Adipocyte (in vitro differentiated cells): Measurements from ENCODE around the gene CCND3.
A peak's percentile ranks its signal among the peaks of the same experiment; 100 is the strongest.
"Not testable (repeated sequence)": the region's sequence is repeated elsewhere in the genome, so short reads cannot be mapped to it uniquely, and the experiment has no call there.

Experiments used
- DNase-seq: peaks from one replicate; pipeline ENCODE4 v3.0.0-alpha.2; 2015; ENCODE audit warnings: low read depth
- H3K27me3 ChIP-seq: replicated peaks from 2 replicates; pipeline ENCODE4 v1.7.0; 2013; ENCODE audit warnings: mild to moderate bottlenecking, low read length, moderate library complexity; ENCODE audit not compliant: control insufficient read depth, insufficient read depth
- H3K36me3 ChIP-seq: 2 replicates; pipeline ENCODE4 v1.7.0; 2013; ENCODE audit warnings: low read length, mild to moderate bottlenecking, moderate library complexity; ENCODE audit not compliant: control insufficient read depth, insufficient read depth, severe bottlenecking
- H3K4me1 ChIP-seq: 2 replicates; pipeline ENCODE4 v1.7.0; 2013; ENCODE audit warnings: mild to moderate bottlenecking, low read length, moderate library complexity; ENCODE audit not compliant: control insufficient read depth, insufficient read depth
- H3K4me3 ChIP-seq: 2 replicates; pipeline ENCODE4 v1.7.0; 2013; ENCODE audit warnings: mild to moderate bottlenecking, low read length, moderate library complexity
- H3K9ac ChIP-seq: 2 replicates; pipeline ENCODE4 v1.7.0; 2013; ENCODE audit warnings: mild to moderate bottlenecking, low read length, moderate library complexity
- H3K9me3 ChIP-seq: 2 replicates; pipeline ENCODE4 v1.7.0; 2013; ENCODE audit warnings: mild to moderate bottlenecking, low read length, moderate library complexity; ENCODE audit not compliant: control insufficient read depth

Gene CCND3

DNA sequence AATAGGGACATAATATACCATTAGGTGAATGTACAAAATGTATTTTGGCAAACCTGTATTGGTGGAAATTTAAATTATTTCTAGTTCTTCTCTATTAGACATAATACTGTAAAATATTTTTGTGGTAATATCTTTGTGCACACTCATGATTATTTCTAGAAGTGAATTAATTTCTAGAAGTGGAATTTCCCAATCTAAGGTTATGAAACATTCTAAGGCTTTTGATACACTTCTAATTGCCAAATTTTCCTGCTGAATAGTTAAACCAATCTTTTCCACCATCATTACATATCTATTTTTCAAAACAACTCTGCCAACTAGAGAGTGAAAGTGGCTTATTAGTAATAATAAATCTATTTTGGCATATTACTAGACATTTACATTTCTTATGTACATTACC lies 1.8 kb upstream of the CCND3 start:
- Histone ChIP-seq H3K9ac (peak overlapping the region; percentile 43), H3K9me3 (no peaks in the 10 kb centered on the region), H3K4me1 (peaks cover 43% of the 10 kb centered on the region), H3K27me3 (no peaks in the 10 kb centered on the region), H3K4me3 (no peak overlapping the region), H3K36me3 (no peaks in the 10 kb centered on the region)
- DNase-seq: no peak

DNA sequence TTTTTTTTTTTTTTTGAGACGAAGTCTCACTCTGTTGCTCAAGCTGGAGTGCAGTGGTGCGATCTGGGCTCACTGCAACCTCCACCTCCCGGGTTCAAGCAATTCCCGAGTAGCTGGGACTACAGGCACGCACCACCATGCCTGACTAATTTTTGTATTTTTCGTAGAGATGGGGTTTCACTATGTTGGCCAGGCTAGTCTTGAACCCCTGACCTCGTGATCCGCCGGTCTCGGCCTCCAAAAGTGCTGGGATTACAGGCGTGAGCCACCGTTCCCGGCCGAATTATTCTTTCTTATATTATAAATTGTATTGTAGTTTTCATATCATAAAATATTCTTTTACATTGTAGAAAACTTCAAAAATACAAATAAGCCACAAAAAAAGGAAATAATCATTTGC lies 1.3 kb upstream of the CCND3 start:
- DNase-seq, H3K36me3 ChIP-seq, H3K9me3 ChIP-seq, H3K27me3 ChIP-seq, H3K4me3 ChIP-seq: not testable (repeated sequence)
- Histone ChIP-seq H3K4me1 (peaks cover 49% of the 10 kb centered on the region), H3K9ac (peak overlapping the region; percentile 96)

- peaks cover 4% of the 10 kb centered on the region for H3K36me3 ChIP-seq
- H3K9me3 ChIP-seq: no peaks in the 10 kb centered on the region
- H3K27me3 ChIP-seq: no peaks in the 10 kb centered on the region
- peaks cover 55% of the 10 kb centered on the region for H3K4me1 ChIP-seq
- peak overlapping the region; percentile 97 for H3K4me3 ChIP-seq
- peak; percentile 84 for DNase-seq
- peak overlapping the region; percentile 96 for H3K9ac ChIP-seq
Measured at GRCh38 chr6:41942067-41942851, 651 bp upstream of the CCND3 start.

- peak; percentile 62 for DNase-seq
- peak overlapping the region; percentile 97 for H3K4me3 ChIP-seq
- no peaks in the 10 kb centered on the region for H3K27me3 ChIP-seq
- no peaks in the 10 kb centered on the region for H3K9me3 ChIP-seq
- peaks cover 16% of the 10 kb centered on the region for H3K36me3 ChIP-seq
- peak overlapping the region; percentile 96 for H3K9ac ChIP-seq
- H3K4me1 ChIP-seq: peaks cover 70% of the 10 kb centered on the region
Measured at GRCh38 chr6:41940759-41941279, 789 bp downstream of the CCND3 start.

- Histone ChIP-seq H3K4me3 (peak overlapping the region; percentile 97), H3K9ac (peak overlapping the region; percentile 96), H3K27me3 (no peaks in the 10 kb centered on the region), H3K9me3 (no peaks in the 10 kb centered on the region), H3K36me3 (peaks cover 23% of the 10 kb centered on the region), H3K4me1 (peaks cover 77% of the 10 kb centered on the region)
- DNase-seq: peak; percentile 57
Measured at GRCh38 chr6:41939848-41940758, 1.5 kb downstream of the CCND3 start.

DNA sequence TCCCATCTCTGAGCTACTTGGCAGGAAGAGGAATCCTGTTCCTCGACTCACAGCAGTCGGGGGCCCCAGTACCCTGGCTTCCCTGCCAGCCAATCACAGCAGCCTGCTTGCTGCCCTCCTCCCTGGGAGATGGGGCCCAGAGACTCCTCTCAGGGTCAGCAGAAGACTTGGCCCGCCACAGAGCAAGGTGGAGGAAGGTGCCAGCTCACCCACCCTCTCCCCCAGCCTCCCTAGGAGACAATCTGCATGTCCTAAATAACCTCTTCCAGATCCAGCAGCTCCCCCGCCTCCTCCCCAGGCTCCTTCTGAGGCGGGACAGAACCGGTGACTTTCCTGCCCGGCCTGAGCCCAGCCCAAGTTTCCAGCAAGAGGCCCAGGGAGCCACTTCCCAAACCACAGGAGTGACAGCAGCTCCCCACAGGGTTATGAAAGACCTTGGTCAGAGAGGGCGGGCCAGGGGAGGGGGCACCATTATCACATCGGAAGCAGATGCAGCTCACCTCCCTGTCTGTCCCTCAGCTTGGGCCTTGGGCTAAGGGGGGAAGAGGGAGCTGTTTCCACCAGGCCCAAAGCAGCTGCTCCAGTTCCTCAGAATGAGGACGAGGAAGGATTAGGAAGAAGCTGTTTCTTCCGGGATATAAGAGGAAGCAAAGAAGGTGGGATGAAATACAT lies 2.3 kb downstream of the CCND3 start:
- peaks cover 27% of the 10 kb centered on the region for H3K36me3 ChIP-seq
- H3K4me3 ChIP-seq: peak overlapping the region; percentile 97
- peaks cover 85% of the 10 kb centered on the region for H3K4me1 ChIP-seq
- H3K9ac ChIP-seq: peak overlapping the region; percentile 96
- no peaks in the 10 kb centered on the region for H3K27me3 ChIP-seq
- peak; percentile 80 for DNase-seq
- H3K9me3 ChIP-seq: no peaks in the 10 kb centered on the region

- Histone ChIP-seq H3K36me3 (peaks cover 33% of the 10 kb centered on the region), H3K4me1 (peaks cover 85% of the 10 kb centered on the region)
Measured at GRCh38 chr6:41938590-41939175, 2.9 kb downstream of the CCND3 start.

GRCh38 chr6:41937861-41938574 lies 3.6 kb downstream of the CCND3 start:
- H3K27me3 ChIP-seq: no peaks in the 10 kb centered on the region
- H3K36me3 ChIP-seq: peaks cover 39% of the 10 kb centered on the region
- H3K4me1 ChIP-seq: peaks cover 79% of the 10 kb centered on the region
- H3K9me3 ChIP-seq: no peaks in the 10 kb centered on the region
- peak overlapping the region; percentile 96 for H3K9ac ChIP-seq
- peak overlapping the region; percentile 97 for H3K4me3 ChIP-seq
- no peak for DNase-seq

More at GRCh38 chr6:41938590-41939175, 2.9 kb downstream of the CCND3 start:
- Histone ChIP-seq H3K9me3 (no peaks in the 10 kb centered on the region), H3K4me3 (peak overlapping the region; percentile 97), H3K27me3 (no peaks in the 10 kb centered on the region), H3K9ac (peak overlapping the region; percentile 96)
- no peak for DNase-seq

- Histone ChIP-seq H3K4me3 (no peak overlapping the region), H3K36me3 (peaks cover 45% of the 10 kb centered on the region), H3K9ac (peak overlapping the region; percentile 60), H3K4me1 (peaks cover 74% of the 10 kb centered on the region), H3K27me3 (no peaks in the 10 kb centered on the region), H3K9me3 (no peaks in the 10 kb centered on the region)
- no peak for DNase-seq
Measured at GRCh38 chr6:41937472-41937860, 4.1 kb downstream of the CCND3 start.
